A549 (cell line): ENCODE measurements around the gene TM4SF4.

Experiments
- CTCF ChIP-seq: fragments of >200 bp; sonication (Bioruptor Twin); formaldehyde crosslinking; IDR thresholded peaks from 3 replicates; pipeline ENCODE4 v1.5.1; 2016
- EP300 ChIP-seq, 2 experiments: fragments of >200 bp; sonication (Bioruptor Twin); formaldehyde crosslinking; IDR thresholded peaks; 2 replicates in 1 of 2; 3 replicates in 1 of 2; pipeline ENCODE4 v1.6.1; 2016 to 2017
- JUN ChIP-seq, 2 experiments: fragments of >200 bp; sonication (Bioruptor Twin); formaldehyde crosslinking; IDR thresholded peaks; 2 replicates in 1 of 2; 3 replicates in 1 of 2; pipeline ENCODE4 v1.6.1; 2016 to 2017
- MYC ChIP-seq: IDR thresholded peaks from 2 replicates; pipeline ENCODE4 v1.6.1; 2012; ENCODE audit warnings: mild to moderate bottlenecking, inconsistent platforms, low read length, improper control_type of control experiment, borderline replicate concordance
- RCOR1 ChIP-seq: fragments of 150-350 bp; IDR thresholded peaks from 2 replicates; pipeline ENCODE4 v1.6.1; 2014; ENCODE audit warnings: antibody characterized with exemption, low read length, low read depth

- TF ChIP-seq CTCF (no peak), MYC (no peak), JUN (IDR thresholded peaks at IDR 0.05) (no peak), EP300 (IDR thresholded peaks at IDR 0.05) (no peak), RCOR1 (no peak)
Measured at GRCh38 chr3:149519912-149520311, 45.4 kb downstream of the TM4SF4 start.
